Measurements from ENCODE around the gene PLA2G4E.

Gene PLA2G4E

DNA sequence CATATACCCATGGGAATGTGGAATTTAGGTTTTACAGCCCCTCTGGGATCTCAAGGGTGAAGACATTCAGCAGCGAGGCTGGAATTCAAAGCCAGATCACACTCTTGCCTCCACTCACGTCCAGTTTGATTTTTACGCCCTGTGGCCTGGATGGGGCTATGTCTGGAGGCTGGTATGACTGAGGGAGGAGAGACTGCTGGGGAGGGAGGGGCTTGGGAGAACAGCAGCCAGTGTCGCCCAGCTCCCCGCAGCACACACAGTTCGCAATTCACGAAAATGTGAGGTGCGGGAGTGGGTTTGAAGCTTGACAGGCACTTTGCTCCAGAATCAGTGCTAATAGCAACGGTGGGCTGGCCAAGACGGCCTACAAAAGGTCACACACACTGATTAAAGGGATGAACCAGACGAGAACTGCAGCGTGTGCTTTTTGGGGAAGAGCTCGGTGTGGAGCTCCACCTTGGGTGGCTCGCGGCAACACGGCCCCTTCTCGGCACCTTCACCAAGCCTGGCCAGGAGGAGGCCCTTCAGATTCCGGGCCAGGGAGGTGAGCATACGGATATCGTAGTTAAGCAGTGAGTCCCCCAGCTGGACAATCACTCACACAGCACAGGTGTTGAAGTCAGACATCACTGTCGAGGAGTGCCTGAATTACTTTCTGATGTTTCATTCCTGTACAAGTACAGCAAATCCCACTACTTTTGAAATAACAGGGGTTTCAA lies 64.9 kb downstream of the PLA2G4E start:
- no peak for DNase-seq (ENCODE audit: low spot score)

DNA sequence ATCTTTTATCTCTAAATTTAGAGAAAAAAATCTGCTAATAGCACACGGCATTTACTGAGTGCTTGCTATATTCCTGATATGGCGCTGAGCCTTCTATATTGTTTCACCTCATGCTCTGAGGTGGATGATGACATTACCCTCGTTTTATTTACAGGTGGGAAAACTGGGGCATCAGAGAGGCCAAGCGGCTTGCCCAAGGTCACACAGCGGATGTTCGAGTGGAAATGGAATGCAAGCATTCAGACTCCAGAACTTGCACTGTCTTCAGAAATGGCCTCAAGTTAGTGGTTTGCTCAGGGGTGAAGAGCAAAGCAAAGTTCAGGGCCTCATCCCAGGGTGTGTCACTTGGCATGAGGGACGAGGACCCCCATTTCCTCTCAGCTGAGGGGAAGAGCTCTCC lies 65.7 kb downstream of the PLA2G4E start:
- no peak for DNase-seq (ENCODE audit: low spot score)

DNA sequence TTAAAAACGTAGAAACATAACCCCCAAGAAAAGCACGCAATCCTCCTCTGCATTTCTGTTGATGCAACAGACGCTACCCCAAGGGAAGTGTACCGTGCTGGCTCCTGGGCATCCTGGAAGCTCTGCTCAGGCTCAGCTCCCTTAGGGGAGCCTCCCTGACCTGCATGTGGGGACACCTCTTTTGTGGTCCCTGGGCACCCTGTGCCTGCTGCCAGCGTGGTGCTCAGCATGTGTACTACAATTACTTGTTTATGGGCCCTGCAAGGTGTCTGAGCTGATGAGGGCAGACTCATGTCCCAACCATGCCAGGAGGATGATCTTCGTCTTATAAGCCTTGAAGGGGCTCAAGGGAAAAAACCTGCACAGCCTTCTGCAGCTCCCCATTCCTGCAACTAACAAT lies 66.8 kb downstream of the PLA2G4E start:
- DNase-seq (ENCODE audit: low spot score) = no peak

DNA sequence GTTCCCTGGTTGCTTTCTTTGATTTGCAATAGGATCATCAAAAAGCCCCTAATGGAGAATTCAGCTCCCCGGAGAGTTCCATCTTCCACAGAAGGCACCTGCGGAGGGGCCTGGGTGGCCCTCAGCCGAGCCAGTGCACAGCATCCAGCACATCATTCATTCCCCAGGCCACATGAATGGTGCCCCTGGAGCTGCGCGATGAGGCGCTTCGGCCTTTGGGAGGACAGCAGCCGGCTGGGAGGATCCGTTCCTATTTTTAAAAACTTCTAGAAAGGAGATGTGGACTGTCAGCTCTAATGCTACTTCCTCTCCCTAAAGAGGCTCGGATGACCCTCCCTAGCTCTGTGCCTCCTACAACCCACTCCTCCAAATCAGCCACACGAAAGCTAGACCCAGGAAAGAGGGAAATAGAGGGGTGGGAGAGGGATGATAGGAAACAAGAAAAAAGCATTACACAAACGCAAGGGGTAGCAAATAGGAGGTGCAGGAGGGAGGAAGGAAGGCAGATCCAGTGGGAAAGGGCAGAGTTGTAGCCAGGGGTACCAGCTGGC lies 68.8 kb downstream of the PLA2G4E start:
- no peak for DNase-seq (ENCODE audit: low spot score)

DNA sequence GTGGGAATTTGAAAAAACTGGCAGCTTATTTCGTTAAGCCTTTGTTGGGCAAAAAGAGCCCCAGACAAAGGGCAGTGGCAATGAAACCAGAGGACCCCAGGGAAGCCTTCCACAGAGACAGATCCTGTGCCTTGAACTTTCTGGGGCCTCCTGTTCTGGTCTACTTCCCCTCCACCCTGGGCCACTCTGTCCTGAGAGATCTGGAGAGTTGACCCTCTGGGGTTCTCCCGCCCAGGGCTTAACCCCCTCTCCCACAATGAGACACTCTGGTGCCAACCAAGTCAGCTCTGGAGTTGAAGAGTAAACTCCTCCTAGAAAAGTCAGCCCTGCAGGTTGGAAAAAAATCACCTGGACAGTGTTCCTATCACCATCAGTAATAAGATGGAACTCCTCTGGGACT lies 69.3 kb downstream of the PLA2G4E start:
- DNase-seq (ENCODE audit: low spot score) = no peak

DNA sequence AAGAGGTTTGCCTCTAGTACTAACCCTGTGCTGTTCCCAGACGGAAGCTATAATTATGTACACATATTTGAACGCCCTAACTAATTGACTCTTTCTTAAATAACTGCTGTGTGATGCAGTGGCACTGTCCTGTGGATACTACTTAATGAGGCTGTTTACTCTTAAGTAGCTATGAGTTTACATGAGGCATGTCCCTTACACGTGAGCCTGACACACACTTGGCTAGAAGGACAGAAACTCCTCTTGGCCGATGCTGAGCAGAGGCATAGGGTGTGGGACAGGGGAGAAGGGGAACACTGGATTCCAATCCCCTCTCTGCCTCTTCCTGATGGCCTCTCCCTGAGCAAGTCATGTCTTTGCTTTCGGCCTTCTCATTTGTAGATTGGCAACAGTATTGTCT lies 70.4 kb downstream of the PLA2G4E start:
- DNase-seq (ENCODE audit: low spot score) = no peak

DNA sequence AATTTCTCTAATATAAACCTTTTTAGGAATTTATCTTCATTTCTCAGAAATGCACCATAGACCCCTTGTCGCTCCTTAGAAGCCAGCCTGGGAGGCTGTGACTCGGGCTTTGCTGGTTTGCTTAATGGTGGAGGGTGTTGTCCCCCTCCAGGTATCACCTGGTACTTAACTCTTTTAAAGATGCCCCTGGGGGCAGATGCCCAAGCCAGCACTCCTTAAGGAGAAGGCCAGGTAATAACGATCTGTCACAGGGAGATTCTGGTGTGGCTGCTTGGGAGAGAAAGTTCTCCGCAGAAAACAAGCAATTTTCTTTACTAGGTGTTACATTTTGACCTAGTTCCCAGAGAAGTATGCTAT lies 70.7 kb downstream of the PLA2G4E start:
- DNase-seq (ENCODE audit: low spot score) = no peak

DNA sequence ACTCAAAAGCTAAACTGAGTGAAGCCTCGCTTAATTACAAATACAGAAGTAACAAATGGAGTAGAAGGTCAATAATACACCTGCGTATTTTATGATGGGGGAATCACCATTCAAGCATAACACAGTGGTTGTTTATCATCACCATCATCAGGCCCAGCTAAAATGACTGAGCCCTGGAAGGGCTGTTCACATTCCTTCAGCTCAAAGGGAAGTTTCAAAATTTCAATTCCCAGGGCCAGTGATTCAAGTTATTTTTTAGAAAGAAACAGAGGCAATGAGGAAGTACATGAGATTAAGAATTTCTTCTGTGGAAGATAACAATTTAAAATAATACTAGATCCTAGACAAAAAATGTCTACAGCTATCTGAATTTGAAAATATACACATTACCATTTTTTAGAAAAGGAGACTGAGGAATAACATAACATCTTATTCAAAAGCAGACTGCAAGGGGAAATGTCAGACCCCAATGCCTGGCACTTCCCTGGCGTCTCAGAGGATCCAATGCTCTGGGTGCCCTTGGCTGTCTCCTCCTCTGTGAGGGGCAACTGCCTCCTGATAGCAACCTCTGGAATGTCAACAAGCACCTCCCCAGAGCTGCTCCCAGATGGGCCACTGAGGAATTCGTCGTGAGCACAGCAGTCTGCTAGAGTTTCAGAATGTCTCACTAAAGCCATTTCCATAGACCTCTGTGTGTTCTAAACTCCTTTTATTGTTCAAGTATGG lies 71.3 kb downstream of the PLA2G4E start:
- no peak for DNase-seq (ENCODE audit: low spot score)

DNA sequence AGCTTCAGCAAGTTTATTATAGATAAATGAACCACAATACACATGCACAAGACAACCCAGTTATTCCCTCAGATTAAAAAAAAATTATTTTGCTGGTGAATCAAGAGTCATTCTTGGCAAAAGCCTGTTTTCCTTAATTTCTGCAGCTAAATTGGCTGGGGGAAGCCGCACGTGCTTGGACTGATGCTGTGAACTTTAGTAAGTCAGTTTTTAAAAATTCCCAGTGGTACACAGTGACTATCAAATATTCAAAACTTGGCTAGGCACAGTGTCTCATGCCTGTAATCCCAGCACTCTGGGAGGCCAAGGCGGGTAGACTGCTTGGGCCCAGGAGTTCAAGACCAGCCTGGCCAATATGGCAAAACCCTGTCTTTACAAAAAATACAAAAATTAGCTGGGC lies 72.4 kb downstream of the PLA2G4E start:
- DNase-seq (ENCODE audit: low spot score) = no peak

DNA sequence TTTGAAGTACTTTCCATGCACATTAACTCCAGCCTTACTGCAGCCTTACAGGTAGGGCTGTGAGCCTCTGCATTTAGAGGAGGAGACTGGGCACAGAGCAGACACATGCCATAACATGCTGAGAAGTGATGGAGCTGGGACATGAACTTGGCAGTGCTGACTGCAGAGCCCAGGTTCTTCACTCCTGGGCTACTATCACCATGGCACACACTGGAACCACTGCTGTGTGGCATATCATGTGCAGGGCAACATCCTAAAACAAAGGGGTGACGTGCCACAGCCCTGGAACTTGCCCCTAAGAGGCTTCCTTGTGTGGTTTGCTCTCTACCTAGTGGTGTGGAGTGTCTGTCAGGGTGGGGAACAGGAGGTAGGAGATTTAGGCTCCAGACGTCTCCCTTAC lies 73.9 kb downstream of the PLA2G4E start:
- DNase-seq (ENCODE audit: low spot score) = no peak

DNA sequence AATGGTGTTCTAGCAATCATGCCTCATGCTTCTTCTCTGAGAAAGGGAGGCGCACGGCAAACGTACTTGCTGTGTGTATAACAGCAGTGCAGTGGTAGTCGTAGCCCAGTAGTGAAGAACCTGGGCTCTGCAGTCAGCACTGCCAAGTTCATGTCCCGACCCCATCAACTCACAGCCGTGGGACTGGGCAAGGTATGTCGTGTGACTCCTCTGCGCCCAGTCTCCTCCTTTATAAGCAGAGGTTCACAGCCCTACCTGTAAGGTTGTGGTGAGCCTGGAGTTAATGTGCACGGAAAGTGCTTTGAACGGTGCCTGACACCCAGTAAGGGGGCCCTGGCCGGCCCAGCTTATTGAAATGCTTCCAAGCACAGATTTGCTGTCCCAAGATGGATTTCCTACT lies 75.1 kb downstream of the PLA2G4E start:
- DNase-seq (ENCODE audit: low spot score) = no peak

DNA sequence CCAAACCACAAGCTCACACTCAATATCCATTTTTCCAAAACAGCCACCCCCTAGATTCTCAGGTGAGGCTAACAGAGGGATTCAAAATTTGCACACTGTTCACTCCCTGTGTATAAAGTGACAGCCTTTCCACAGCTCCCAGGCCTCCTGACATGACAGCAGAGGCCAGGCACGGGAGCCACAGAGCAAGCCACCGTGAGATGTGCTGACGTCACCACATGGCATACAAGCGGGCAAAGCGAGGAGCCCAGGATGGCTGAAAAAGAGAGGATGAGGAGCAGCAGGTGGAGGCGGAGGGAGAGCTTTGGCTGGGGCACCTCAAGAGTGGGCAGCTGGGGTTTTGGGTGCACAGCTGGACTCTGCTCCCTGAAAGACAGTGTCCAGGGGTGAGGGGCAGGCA lies 75.6 kb downstream of the PLA2G4E start:
- DNase-seq (ENCODE audit: low spot score) = no peak

DNA sequence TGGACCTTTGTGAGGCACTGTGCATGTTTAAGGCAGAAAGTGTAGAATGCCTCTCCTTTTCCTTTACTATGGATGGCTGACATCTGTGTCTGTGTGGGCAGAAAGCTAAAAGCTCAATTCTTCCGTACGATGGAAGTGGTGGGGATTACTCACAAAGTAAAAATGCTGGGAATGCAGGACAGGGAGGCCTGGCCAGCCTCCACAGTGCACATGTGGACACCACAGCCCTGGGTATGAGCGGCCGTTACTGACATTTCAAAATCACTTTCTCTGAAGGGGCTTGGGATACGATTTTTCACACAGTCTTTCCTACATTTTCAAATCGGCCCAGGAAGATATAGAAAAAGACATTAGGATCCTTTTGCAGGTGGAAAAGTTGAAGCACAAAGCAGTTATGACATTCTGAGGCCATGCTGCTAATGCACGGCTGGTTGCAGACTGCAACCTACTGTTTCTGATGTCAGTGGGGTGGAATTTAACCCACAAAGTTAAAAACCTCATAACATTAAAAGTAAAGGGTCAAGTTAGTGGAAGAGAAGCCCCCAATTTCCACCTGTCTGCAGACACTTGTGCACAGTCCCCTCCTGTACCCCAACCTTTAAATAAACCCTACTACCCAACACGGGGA lies 76.4 kb downstream of the PLA2G4E start:
- DNase-seq (ENCODE audit: low spot score) = no peak

DNA sequence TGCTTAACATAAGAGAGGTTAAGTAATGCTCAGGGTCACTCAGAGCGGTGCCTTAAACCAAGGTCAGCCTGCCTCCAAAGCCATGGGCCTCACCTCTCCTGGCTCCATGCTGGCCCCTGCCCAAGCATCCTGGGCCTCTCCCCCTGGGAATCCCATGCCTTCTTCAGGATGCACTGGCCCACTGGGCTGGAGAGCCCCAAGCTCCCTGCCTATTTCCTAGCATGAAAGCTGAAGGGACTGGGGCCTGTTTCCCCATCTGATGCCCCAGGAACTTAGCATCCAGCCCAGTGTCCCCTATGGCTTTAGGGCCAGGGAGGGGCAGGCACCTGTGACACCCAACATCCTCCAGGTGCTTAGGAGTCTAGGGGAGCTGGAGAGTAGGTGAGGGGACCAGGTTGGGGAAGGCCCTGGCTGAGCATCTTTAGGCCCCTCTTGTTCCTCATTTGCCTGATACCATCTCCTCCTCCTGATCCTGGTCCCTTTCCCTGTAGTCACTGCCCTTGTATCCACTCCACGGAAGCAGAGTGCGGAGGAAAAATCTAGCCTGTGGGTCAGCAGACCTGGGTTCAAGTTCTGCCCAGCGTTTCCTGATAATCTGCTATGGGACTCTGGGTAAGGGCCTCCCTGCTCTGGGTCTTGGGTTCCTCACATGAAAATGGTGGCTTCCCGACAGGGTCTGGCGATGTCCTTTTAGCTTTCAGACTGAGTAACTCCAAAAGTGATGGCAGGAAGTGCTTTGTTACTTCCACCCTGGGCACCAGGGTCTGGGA lies 77.1 kb downstream of the PLA2G4E start:
- DNase-seq (ENCODE audit: low spot score) = no peak

DNA sequence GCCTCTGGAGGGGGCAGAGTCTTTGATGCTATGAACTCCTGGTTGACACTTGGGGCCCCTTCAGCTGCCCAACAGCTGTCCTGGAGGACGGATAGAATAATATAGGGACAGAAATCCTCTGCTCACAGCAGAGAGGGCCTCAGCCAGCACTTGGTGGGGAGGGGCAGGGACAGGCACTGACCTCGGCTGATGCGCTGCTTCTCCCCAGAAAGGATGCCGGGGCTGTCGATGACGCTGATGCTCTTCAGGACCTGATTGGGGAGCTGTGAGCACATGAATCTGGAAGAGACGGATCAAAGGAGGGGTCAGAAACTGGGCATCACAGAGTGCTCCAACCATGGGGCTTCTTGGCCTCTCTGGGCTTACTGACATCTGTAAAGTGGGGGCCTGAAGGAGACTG lies 78.0 kb downstream of the PLA2G4E start:
- DNase-seq (ENCODE audit: low spot score) = no peak

DNA sequence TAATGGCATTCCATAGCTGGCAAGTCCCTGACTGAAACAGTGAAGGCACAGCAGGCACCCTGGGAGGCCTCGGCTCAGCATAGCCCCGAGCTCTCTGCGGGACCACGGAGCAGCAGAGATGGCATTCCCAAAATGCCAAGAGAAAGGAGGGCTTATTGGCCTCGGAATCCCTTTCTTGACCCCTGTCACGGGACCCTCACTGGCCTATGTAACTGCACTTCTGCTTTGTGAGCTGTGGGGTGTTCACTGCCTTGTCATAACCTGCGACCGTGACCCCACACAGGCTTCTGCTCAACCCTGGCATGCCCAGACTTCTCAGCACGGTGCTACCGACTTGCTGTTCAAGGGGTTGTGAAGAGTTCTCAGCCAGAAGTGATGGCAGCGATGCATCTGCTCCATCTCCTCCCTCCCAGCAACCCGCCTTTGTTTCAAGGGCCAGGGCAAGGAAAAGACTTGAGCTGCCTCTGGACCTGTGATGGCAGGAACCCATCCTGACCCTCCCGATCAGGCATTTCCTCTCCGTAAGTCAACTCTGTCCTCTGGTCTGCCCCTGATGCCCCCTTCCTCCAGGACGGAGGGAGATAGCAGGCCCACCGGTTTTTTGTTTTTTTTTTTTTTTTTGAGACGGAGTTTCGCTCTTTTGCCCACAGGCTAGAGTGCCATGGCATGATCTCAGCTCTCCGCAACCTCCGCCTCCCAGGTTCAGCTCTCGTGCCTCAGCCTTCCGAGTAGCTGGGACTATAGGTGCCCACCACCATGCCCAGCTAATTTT lies 79.0 kb downstream of the PLA2G4E start:
- DNase-seq (ENCODE audit: low spot score) = no peak

DNA sequence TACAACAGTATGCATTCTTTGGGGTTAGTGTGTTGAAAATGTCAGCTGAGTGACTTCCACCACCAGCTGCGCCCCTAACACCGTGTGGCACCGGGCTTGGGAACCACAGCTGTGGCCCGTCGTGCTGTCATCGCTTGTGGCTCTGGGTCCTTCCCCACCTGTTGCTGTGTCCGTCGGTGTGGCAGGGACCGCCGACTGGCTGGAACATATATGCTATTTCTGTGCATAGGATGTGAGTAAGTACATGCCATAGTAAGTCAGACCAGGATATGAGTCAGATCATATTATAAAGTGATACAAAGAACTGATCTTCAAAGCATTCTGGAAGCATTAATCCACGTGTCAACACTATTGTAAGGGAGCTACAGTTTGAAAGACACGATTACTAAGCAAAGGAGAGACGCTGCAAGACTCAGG lies 80.4 kb downstream of the PLA2G4E start:
- DNase-seq (ENCODE audit: low spot score) = no peak

DNA sequence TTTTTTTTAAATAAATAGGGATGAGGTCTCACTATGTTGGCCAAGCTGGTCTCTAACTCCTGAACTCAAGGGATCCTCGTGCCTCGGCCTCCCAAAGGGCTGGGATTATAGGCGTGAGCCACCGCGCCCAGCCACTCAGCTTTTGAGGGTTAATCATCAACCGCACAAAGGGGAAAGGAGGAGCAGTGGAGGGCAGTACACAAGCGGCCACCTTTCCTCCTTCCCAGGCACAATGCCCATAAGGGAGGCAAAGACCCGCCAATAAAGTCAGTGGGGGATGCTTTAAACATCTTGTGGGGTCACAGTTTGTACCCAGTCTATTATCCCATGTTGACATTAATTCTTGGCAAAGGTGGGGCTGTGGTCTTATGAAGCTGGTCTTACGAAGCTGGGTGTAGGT lies 80.9 kb downstream of the PLA2G4E start:
- no peak for DNase-seq (ENCODE audit: low spot score)

DNA sequence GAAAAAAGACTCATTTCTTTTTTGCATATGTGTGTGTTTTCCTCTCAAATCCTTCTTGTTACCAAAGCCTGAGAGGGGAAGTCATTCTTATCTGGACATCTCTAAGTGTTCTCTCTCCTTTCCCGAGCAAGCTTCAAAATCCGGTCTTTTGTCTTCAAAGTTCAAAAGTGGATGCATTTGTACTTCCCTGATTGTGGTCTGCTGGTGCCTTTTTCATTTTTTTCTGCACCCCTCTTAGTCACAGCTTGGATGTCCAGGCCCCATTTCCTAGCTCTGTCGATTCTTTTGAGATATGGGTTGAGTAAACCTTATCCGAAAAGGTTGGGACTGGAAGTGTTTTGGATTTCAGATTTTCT lies 83.3 kb downstream of the PLA2G4E start:
- no peak for DNase-seq (ENCODE audit: low spot score)

DNA sequence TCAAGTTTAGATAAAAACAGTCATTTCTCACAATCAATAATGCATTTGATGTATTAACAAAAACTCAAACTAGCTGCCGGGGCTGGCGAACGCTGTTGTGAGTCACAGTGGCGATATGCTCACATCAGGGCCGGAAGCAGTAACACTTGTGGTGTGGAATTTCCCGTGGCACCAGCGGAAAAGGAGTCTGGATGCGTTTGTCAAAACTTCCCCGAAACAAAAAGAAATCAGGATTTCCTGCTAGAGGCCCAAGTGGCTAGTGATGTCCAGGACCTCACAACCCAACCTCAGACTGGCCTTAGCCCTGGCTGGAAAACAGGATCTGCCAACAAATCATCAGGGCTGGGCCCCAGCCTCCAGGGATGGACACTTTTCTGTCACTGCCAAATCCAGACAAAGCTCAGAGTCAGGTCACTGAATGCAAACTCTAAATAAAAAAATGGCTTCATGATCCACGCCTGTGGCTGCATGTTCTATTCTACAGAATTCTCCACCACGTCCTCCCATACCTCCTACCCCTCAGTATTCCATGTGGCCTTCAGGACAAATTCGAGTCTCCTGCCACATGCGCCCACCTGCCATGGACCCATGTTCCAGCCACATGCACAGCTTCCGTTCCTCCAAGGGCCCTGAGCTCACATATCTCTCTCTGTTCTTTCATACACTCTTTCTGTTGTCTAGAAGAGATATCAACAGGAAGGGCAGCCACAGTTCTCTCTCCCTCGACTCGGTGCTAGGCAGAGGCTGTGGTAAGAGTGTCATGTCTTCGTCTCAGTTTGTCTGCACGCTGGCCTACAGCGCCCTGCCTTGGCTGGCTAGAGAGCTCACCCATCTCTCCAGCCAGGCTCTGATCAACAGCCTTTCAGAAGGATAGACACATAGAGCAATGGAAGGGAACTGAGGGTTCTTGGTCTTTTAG lies 83.9 kb downstream of the PLA2G4E start:
- no peak for DNase-seq (ENCODE audit: low spot score)

DNA sequence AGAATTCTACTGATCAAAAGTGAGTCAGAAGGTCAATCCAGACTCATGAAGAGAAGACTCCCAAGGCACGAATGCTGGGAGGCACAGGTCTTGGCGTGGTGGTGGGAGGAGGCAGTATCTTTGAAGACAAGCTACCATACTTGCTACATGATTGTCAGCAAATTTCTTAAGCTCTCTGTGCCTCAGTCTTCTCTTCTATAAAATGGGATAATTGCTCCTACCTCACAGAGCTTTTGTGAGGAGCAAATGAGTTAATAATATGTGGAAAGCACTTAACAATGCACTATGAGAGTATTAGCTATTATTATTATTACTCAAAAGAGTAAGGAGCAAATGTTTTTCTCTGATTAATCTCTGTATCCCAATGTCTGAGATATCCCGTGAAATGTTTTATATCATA lies 84.7 kb downstream of the PLA2G4E start:
- no peak for DNase-seq (ENCODE audit: low spot score)
